Mucosa of rectum (tissue), 2 donors: ENCODE results near the gene NCKIPSD.

ENCODE experiments used
- H3K27ac ChIP-seq, 2 donors: one replicate each; pipeline ENCODE4 v1.7.0; 2013; ENCODE audit warnings: inconsistent platforms in 2 of 2, low read depth in 2 of 2, low read length in 2 of 2
- H3K27me3 ChIP-seq, 2 donors: one replicate each; pipeline ENCODE4 v1.7.0; 2013; ENCODE audit warnings: low read length in 2 of 2; ENCODE audit not compliant: control insufficient read depth in 2 of 2, insufficient read depth in 2 of 2
- H3K36me3 ChIP-seq, 2 donors: one replicate each; pipeline ENCODE4 v1.7.0; 2013; ENCODE audit warnings: low read length in 2 of 2; ENCODE audit not compliant: control insufficient read depth in 2 of 2, insufficient read depth in 2 of 2
- H3K4me1 ChIP-seq, 2 donors: one replicate each; pipeline ENCODE4 v1.7.0; 2013; ENCODE audit warnings: low read length in 2 of 2, mild to moderate bottlenecking in 1 of 2; ENCODE audit not compliant: control insufficient read depth in 2 of 2, insufficient read depth in 2 of 2
- H3K4me3 ChIP-seq, 2 donors: one replicate each; pipeline ENCODE4 v1.7.0; 2013; ENCODE audit warnings: low read length in 2 of 2
- H3K9ac ChIP-seq, 2 donors: one replicate each; pipeline ENCODE4 v1.7.0; 2013; ENCODE audit warnings: low read length in 2 of 2, low read depth in 1 of 2, mild to moderate bottlenecking in 1 of 2
- H3K9me3 ChIP-seq, 2 donors: one replicate each; pipeline ENCODE4 v1.7.0; 2013; ENCODE audit warnings: low read length in 2 of 2; ENCODE audit not compliant: control insufficient read depth in 2 of 2
- donor health status: healthy.
- donor health status: Normal muscosa, but diverticular disease.

The NCKIPSD gene

GRCh38 chr3:48696601-48697000, 10.9 kb upstream of the NCKIPSD start:
- Histone ChIP-seq H3K27me3 (no peaks in the 10 kb centered on the region), H3K27ac (no peak overlapping the region), H3K4me1 (peaks cover 7 to 13% of the 10 kb centered on the region in 2 donors), H3K36me3 (peaks cover 48 to 64% of the 10 kb centered on the region in 2 donors), H3K4me3 (no peak overlapping the region), H3K9ac (no peak overlapping the region), H3K9me3 (no peaks in the 10 kb centered on the region)

DNA sequence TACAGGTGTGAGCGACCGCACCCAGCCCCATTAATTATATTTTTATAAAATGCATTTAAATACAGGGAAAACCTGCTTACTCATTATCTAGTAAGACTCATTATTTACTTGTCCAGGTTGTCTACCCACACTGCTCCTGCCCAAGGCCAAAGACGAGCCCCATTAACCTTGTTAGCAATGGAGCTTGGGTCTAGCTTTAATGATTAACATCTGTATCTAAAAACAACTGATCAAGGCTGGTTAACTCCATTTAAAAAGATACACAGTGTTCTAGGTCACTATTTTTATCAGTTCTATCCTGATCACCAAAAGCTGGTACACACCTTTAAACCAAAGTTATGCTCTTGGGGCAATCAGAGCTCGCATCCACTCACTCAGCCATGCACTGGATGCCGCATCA, 10.4 kb upstream of the NCKIPSD start:
- Histone ChIP-seq H3K27ac (no peak overlapping the region), H3K36me3 (peaks cover 49 to 68% of the 10 kb centered on the region in 2 donors), H3K9ac (no peak overlapping the region)

GRCh38 chr3:48695393-48695753, 9.7 kb upstream of the NCKIPSD start:
- H3K9ac ChIP-seq, result peak overlapping the region; percentile 49 to 52
- H3K36me3 ChIP-seq, result peaks cover 55 to 73% of the 10 kb centered on the region in 2 donors
- H3K4me3 ChIP-seq, result peak overlapping the region; percentile 36 to 48
- peak overlapping the region; percentile 68 to 79 for H3K27ac ChIP-seq
- H3K4me1 ChIP-seq, result peaks cover 7 to 13% of the 10 kb centered on the region in 2 donors
- H3K9me3 ChIP-seq, result no peaks in the 10 kb centered on the region
- no peaks in the 10 kb centered on the region for H3K27me3 ChIP-seq

More for the DNA sequence above, 10.4 kb upstream of the NCKIPSD start:
- Histone ChIP-seq H3K4me3 (no peak overlapping the region), H3K9me3 (no peaks in the 10 kb centered on the region), H3K4me1 (peaks cover 7 to 13% of the 10 kb centered on the region in 2 donors), H3K27me3 (no peaks in the 10 kb centered on the region)

DNA sequence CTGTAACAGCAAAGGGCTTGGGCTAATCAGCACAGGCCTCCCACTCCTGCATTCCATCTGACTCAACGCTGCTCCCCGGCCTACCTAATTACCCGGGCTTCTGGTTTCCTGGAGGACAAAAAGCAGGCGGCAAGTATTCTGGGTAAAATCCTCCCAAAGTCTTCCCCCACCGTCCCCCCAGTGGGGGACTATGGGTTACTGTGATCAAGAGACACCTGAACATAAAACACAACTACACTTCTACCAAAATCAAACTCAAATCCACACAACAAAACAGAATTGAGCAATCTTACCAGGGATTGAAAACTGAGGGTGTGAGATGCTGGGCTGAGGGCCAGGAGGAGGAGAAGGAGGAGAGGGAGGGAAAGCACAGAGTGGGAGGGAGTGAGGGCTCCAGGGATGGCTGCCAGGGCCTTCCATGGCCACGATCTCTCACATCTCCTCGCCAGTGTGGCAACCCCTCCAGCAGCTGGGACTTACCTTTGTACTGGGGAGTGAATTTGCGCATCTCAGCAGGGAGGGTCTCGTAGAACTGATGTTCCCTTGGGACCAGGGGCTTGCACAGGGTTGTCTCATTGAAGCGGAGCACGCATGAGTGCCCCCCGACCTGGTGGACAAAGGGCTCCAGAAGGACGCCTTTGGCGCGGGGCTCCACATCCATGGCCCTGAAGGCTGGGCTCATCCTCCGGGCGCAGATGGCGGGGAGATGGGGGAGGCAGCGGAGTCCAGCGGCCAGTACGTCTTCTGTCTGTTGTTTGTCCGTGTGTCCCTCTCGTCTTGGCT, 9.1 kb upstream of the NCKIPSD start:
- peak overlapping the region; percentile 49 to 52 for H3K9ac ChIP-seq
- H3K36me3 ChIP-seq, result peaks cover 59 to 76% of the 10 kb centered on the region in 2 donors
- H3K4me3 ChIP-seq, result peak overlapping the region; percentile 36 to 48
- H3K27me3 ChIP-seq, result no peaks in the 10 kb centered on the region
- peak overlapping the region; percentile 68 to 79 for H3K27ac ChIP-seq
- H3K4me1 ChIP-seq, result peaks cover 4 to 13% of the 10 kb centered on the region in 2 donors
- no peaks in the 10 kb centered on the region for H3K9me3 ChIP-seq

GRCh38 chr3:48693826-48694225, 8.1 kb upstream of the NCKIPSD start:
- H3K27me3 ChIP-seq, result no peaks in the 10 kb centered on the region
- no peaks in the 10 kb centered on the region for H3K9me3 ChIP-seq
- no peak overlapping the region for H3K4me3 ChIP-seq
- H3K9ac ChIP-seq, result no peak overlapping the region
- no peak overlapping the region for H3K27ac ChIP-seq
- peaks cover 65 to 76% of the 10 kb centered on the region in 2 donors for H3K36me3 ChIP-seq
- peaks cover 4 to 13% of the 10 kb centered on the region in 2 donors for H3K4me1 ChIP-seq

- H3K27ac ChIP-seq, result no peak overlapping the region
- peaks cover 4 to 13% of the 10 kb centered on the region in 2 donors for H3K4me1 ChIP-seq
- peaks cover 71 to 81% of the 10 kb centered on the region in 2 donors for H3K36me3 ChIP-seq
- H3K4me3 ChIP-seq, result no peak overlapping the region
- no peak overlapping the region for H3K9ac ChIP-seq
- H3K9me3 ChIP-seq, result no peaks in the 10 kb centered on the region
- H3K27me3 ChIP-seq, result no peaks in the 10 kb centered on the region
Observed at GRCh38 chr3:48692551-48692950, 6.8 kb upstream of the NCKIPSD start.

- Histone ChIP-seq H3K27me3 (no peaks in the 10 kb centered on the region), H3K9ac (no peak overlapping the region), H3K27ac (no peak overlapping the region), H3K9me3 (no peaks in the 10 kb centered on the region), H3K4me1 (peaks cover 4 to 20% of the 10 kb centered on the region in 2 donors), H3K4me3 (no peak overlapping the region), H3K36me3 (peaks cover 70 to 79% of the 10 kb centered on the region in 2 donors)
Observed at GRCh38 chr3:48690846-48691458, 5.2 kb upstream of the NCKIPSD start.

GRCh38 chr3:48689384-48689783, 3.7 kb upstream of the NCKIPSD start:
- Histone ChIP-seq H3K4me1 (peaks cover 6 to 19% of the 10 kb centered on the region in 2 donors), H3K36me3 (peaks cover 60 to 69% of the 10 kb centered on the region in 2 donors), H3K27ac (no peak overlapping the region), H3K27me3 (no peaks in the 10 kb centered on the region), H3K9me3 (no peaks in the 10 kb centered on the region), H3K9ac (no peak overlapping the region), H3K4me3 (no peak overlapping the region)

DNA sequence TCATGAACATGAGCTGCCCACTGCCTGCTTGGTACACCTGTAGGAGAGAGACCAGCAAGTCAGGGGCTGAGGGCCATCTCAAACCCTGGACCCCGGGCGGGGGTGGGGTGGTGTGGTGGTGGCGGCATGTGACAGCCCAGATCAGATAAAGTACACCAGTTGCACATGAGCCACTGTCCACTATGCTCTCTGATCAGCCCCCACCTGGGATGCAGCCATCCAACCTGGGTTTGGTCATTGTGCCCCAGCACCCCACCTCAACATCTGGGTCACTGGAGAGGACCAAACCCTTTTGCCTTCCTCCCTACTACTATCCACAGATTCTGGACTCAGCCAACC, 3.0 kb upstream of the NCKIPSD start:
- H3K4me3 ChIP-seq, result no peak overlapping the region
- peaks cover 13 to 26% of the 10 kb centered on the region in 2 donors for H3K4me1 ChIP-seq
- peaks cover 54 to 62% of the 10 kb centered on the region in 2 donors for H3K36me3 ChIP-seq
- H3K9me3 ChIP-seq, result no peaks in the 10 kb centered on the region
- H3K9ac ChIP-seq, result no peak overlapping the region
- no peaks in the 10 kb centered on the region for H3K27me3 ChIP-seq
- H3K27ac ChIP-seq, result no peak overlapping the region

- Histone ChIP-seq H3K4me3 (no peak overlapping the region), H3K4me1 (peaks cover 14 to 31% of the 10 kb centered on the region in 2 donors), H3K27me3 (no peaks in the 10 kb centered on the region), H3K27ac (no peak overlapping the region), H3K36me3 (peaks cover 49 to 57% of the 10 kb centered on the region in 2 donors), H3K9me3 (no peaks in the 10 kb centered on the region), H3K9ac (no peak overlapping the region)
Observed at GRCh38 chr3:48688032-48688736, 2.5 kb upstream of the NCKIPSD start.
